ENCODE results near the gene AHDC1. TPM values are rescaled to one million over a fixed set of nuclear protein-coding genes. Genes with fewer than 3 reads are reported as not detected.

The AHDC1 gene
- total RNA-seq, 2 experiments from 2014 or later = 26.3 to 27.6 TPM

GRCh38 chr1:27529704-27530018, 74.3 kb downstream of the AHDC1 start:
- no peaks in the 10 kb centered on the region for H3K9me3 Mint-ChIP-seq
- POLR2A ChIA-PET = no interaction called here

GRCh38 chr1:27528818-27529703, 74.9 kb downstream of the AHDC1 start:
- H3K27me3 Mint-ChIP-seq = no peaks in the 10 kb centered on the region
- POLR2A ChIA-PET = no interaction called here
- CTCF ChIA-PET = interaction anchor here (1.8 kb wide), 1 partner anchor 28 kb away, joined by 6 read pairs; no protein-coding TSS in a partner anchor
- H3K36me3 Mint-ChIP-seq (ENCODE audit: low read depth) = peaks cover 21% of the 10 kb centered on the region
- H3K9me3 Mint-ChIP-seq = no peaks in the 10 kb centered on the region
- intact Hi-C loops (cut with micrococcal nuclease) = loop anchor here (5.0 to 10.0 kb wide), 2 partner anchors 82 to 136 kb away; no protein-coding TSS in a partner anchor
- peaks cover 46% of the 10 kb centered on the region for H3K4me1 Mint-ChIP-seq (ENCODE audit: low read depth)
- peak overlapping the region; percentile 64 for H3K4me3 Mint-ChIP-seq
- no peak for ATAC-seq
- no peak for DNase-seq
- TF ChIP-seq CTCF (IDR thresholded peaks at IDR 0.05) = no peak
- H3K27ac Mint-ChIP-seq = no peak overlapping the region

More at GRCh38 chr1:27529704-27530018, 74.3 kb downstream of the AHDC1 start:
- no peak for TF ChIP-seq CTCF (IDR thresholded peaks at IDR 0.05)
- no peak overlapping the region for H3K4me3 Mint-ChIP-seq
- intact Hi-C loops (cut with micrococcal nuclease) = loop anchor here (5.0 to 10.0 kb wide), 2 partner anchors 82 to 135 kb away; no protein-coding TSS in a partner anchor
- no peak for ATAC-seq
- H3K4me1 Mint-ChIP-seq (ENCODE audit: low read depth) = peaks cover 41% of the 10 kb centered on the region
- H3K36me3 Mint-ChIP-seq (ENCODE audit: low read depth) = peaks cover 17% of the 10 kb centered on the region
- CTCF ChIA-PET = interaction anchor here (1.1 to 1.8 kb wide), 2 partner anchors 27 to 38 kb away, joined by 3 to 6 read pairs; no protein-coding TSS in a partner anchor
- H3K27ac Mint-ChIP-seq = no peak overlapping the region
- H3K27me3 Mint-ChIP-seq = no peaks in the 10 kb centered on the region
- no peak for DNase-seq

- ATAC-seq (peak; percentile 34), DNase-seq (peak; percentile 66)
- Mint-ChIP-seq H3K4me3 (peak overlapping the region; percentile 97), H3K27me3 (no peaks in the 10 kb centered on the region), H3K4me1 (ENCODE audit: low read depth) (peaks cover 52% of the 10 kb centered on the region), H3K27ac (peak overlapping the region; percentile 46), H3K9me3 (no peaks in the 10 kb centered on the region), H3K36me3 (ENCODE audit: low read depth) (peaks cover 26% of the 10 kb centered on the region)
- POLR2A ChIA-PET = interaction anchor here (0.6 to 1.8 kb wide), 4 partner anchors 27 to 127 kb away, joined by 3 to 5 read pairs (median 3); no protein-coding TSS in a partner anchor
- intact Hi-C loops (cut with micrococcal nuclease) = loop anchor here (5.0 to 10.0 kb wide), 2 partner anchors 81 to 137 kb away; no protein-coding TSS in a partner anchor
- CTCF ChIA-PET = interaction anchor here (1.0 to 9.8 kb wide), 4 partner anchors 74 to 135 kb away, joined by 3 to 54 read pairs (median 4); partner anchors contain the start of gene AHDC1
- TF ChIP-seq CTCF (IDR thresholded peaks at IDR 0.05) = no peak
Measured at GRCh38 chr1:27527890-27528817, 75.8 kb downstream of the AHDC1 start.

GRCh38 chr1:27527223-27527889, 76.6 kb downstream of the AHDC1 start:
- POLR2A ChIA-PET = interaction anchor here (0.6 to 2.3 kb wide), 5 partner anchors 28 to 127 kb away, joined by 3 to 7 read pairs (median 3); no protein-coding TSS in a partner anchor
- H3K4me1 Mint-ChIP-seq (ENCODE audit: low read depth) = peaks cover 47% of the 10 kb centered on the region
- DNase-seq = peak; percentile 76
- H3K27ac Mint-ChIP-seq = no peak overlapping the region
- H3K4me3 Mint-ChIP-seq = peak overlapping the region; percentile 97
- no peak for ATAC-seq
- intact Hi-C loops (cut with micrococcal nuclease) = loop anchor here (5.0 to 10.0 kb wide), 2 partner anchors 80 to 137 kb away; no protein-coding TSS in a partner anchor
- H3K9me3 Mint-ChIP-seq = no peaks in the 10 kb centered on the region
- no peak for TF ChIP-seq CTCF (IDR thresholded peaks at IDR 0.05)
- H3K27me3 Mint-ChIP-seq = no peaks in the 10 kb centered on the region
- H3K36me3 Mint-ChIP-seq (ENCODE audit: low read depth) = peaks cover 28% of the 10 kb centered on the region
- CTCF ChIA-PET = interaction anchor here (1.0 to 9.8 kb wide), 5 partner anchors 74 to 142 kb away, joined by 3 to 54 read pairs (median 4); partner anchors contain the start of gene AHDC1

Measured in activated CD8-positive, alpha-beta T cell treated with anti-CD3 and anti-CD28 coated beads for 36 hours (primary cell).